Measurements from ENCODE around the gene OSBPL3. TPM values are rescaled to one million over a fixed set of nuclear protein-coding genes. Genes with fewer than 3 reads are reported as not detected.

Gene OSBPL3
- total RNA-seq, 4 donors from 2014 or later = 1.2 to 9.0 (median 3.5) TPM

GRCh38 chr7:24866004-24866615 is 113.9 kb downstream of the OSBPL3 start:
- no peaks in the 10 kb centered on the region for H3K36me3 ChIP-seq
- no peak overlapping the region for H3K4me3 ChIP-seq
- intact Hi-C loops (cut with DNase I; ENCODE audit: low total_unique reads) = no loop called here
- TF ChIP-seq POLR2A (IDR thresholded peaks at IDR 0.05) (no peak), CTCF (IDR thresholded peaks at IDR 0.05) (no peak)
- no peaks in the 10 kb centered on the region for H3K4me1 ChIP-seq
- no peaks in the 10 kb centered on the region for H3K27me3 ChIP-seq
- H3K9me3 ChIP-seq = no peaks in the 10 kb centered on the region
- DNase-seq = no peak
- no peak overlapping the region for H3K27ac ChIP-seq

- Histone ChIP-seq H3K27me3 (no peaks in the 10 kb centered on the region), H3K4me1 (no peaks in the 10 kb centered on the region), H3K36me3 (no peaks in the 10 kb centered on the region), H3K4me3 (no peak overlapping the region), H3K27ac (no peak overlapping the region), H3K9me3 (no peaks in the 10 kb centered on the region)
- no peak for TF ChIP-seq CTCF (IDR thresholded peaks at IDR 0.05)
- TF ChIP-seq POLR2A (IDR thresholded peaks at IDR 0.05) = no peak
- DNase-seq = no peak
- intact Hi-C loops (cut with DNase I; ENCODE audit: low total_unique reads) = no loop called here
Observed at GRCh38 chr7:24864214-24864817, 115.7 kb downstream of the OSBPL3 start.

GRCh38 chr7:24863626-24864025 is 116.4 kb downstream of the OSBPL3 start:
- Histone ChIP-seq H3K4me3 (no peak overlapping the region), H3K27ac (no peak overlapping the region), H3K36me3 (no peaks in the 10 kb centered on the region), H3K4me1 (no peaks in the 10 kb centered on the region), H3K9me3 (no peaks in the 10 kb centered on the region), H3K27me3 (no peaks in the 10 kb centered on the region)
- intact Hi-C loops (cut with DNase I; ENCODE audit: low total_unique reads) = no loop called here
- DNase-seq = no peak
- no peak for TF ChIP-seq POLR2A (IDR thresholded peaks at IDR 0.05)
- no peak for TF ChIP-seq CTCF (IDR thresholded peaks at IDR 0.05)

GRCh38 chr7:24862461-24862860 is 117.5 kb downstream of the OSBPL3 start:
- no peak overlapping the region for H3K27ac ChIP-seq
- intact Hi-C loops (cut with DNase I; ENCODE audit: low total_unique reads) = no loop called here
- H3K9me3 ChIP-seq = no peaks in the 10 kb centered on the region
- no peaks in the 10 kb centered on the region for H3K27me3 ChIP-seq
- no peaks in the 10 kb centered on the region for H3K36me3 ChIP-seq
- no peak for TF ChIP-seq CTCF (IDR thresholded peaks at IDR 0.05)
- no peak for TF ChIP-seq POLR2A (IDR thresholded peaks at IDR 0.05)
- H3K4me3 ChIP-seq = no peak overlapping the region
- DNase-seq = no peak
- no peaks in the 10 kb centered on the region for H3K4me1 ChIP-seq

GRCh38 chr7:24861336-24861735 is 118.6 kb downstream of the OSBPL3 start:
- intact Hi-C loops (cut with DNase I; ENCODE audit: low total_unique reads) = no loop called here
- no peak for TF ChIP-seq POLR2A (IDR thresholded peaks at IDR 0.05)
- no peak for TF ChIP-seq CTCF (IDR thresholded peaks at IDR 0.05)
- DNase-seq = no peak

More at GRCh38 chr7:24861336-24861735, 118.6 kb downstream of the OSBPL3 start:
- Histone ChIP-seq H3K36me3 (no peaks in the 10 kb centered on the region), H3K27ac (no peak overlapping the region), H3K9me3 (no peaks in the 10 kb centered on the region), H3K27me3 (no peaks in the 10 kb centered on the region), H3K4me1 (no peaks in the 10 kb centered on the region), H3K4me3 (no peak overlapping the region)

Measured in uterus (tissue), 4 donors.